ENCODE data around the gene CETP.

GRCh38 chr16:56998352-56998751 lies 36.6 kb downstream of the CETP start:
- TF ChIP-seq CTCF (IDR thresholded peaks at IDR 0.05) (no peak), POLR2A (IDR thresholded peaks at IDR 0.05; ENCODE audit: low read depth) (no peak)
